Measurements from ENCODE around the gene HS3ST4.

DNA sequence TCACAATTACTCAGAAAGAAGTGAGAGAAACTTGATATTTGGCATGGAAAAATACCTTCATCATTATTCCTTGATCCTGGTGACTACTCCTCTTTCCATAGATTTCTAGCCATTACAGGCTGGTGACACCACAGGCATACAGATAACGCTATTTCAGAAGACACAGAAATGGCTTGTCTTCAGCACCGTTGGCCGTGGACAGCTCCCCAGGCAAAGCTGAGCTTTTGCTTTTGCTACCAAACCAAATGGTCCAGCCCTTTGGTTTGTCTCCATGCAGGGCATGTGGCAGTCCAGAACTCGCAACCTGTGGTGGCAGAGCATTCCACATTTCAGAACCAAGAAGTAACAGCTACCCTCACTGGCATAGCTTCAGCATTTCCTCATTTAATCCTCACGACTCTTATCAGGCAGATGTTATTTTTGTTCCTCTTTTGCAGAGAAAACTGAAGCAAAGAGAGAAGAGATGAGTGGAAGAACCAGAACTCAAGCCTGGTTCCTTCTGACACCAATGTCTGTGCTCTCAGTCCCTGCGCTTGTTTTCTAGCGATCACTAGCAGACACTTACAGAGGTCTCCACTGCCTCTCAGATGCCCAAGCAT lies 55.5 kb downstream of the HS3ST4 start:
- TF ChIP-seq POLR2A (IDR thresholded peaks at IDR 0.05), result no peak
- TF ChIP-seq, protein P1, sequence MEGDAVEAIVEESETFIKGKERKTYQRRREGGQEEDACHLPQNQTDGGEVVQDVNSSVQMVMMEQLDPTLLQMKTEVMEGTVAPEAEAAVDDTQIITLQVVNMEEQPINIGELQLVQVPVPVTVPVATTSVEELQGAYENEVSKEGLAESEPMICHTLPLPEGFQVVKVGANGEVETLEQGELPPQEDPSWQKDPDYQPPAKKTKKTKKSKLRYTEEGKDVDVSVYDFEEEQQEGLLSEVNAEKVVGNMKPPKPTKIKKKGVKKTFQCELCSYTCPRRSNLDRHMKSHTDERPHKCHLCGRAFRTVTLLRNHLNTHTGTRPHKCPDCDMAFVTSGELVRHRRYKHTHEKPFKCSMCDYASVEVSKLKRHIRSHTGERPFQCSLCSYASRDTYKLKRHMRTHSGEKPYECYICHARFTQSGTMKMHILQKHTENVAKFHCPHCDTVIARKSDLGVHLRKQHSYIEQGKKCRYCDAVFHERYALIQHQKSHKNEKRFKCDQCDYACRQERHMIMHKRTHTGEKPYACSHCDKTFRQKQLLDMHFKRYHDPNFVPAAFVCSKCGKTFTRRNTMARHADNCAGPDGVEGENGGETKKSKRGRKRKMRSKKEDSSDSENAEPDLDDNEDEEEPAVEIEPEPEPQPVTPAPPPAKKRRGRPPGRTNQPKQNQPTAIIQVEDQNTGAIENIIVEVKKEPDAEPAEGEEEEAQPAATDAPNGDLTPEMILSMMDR (IDR thresholded peaks at IDR 0.05), result no peak

All from esophagus squamous epithelium (tissue), 4 donors.